ENCODE measurements around the gene LPAR1. TPM values are rescaled to one million over a fixed set of nuclear protein-coding genes. Genes with fewer than 3 reads are reported as not detected.

The LPAR1 gene
- total and polyA plus RNA-seq, 2 donors, result 8.4 to 9.3 TPM

- H3K27ac ChIP-seq (ENCODE audit: low read depth in 1 of 2, low read length in 1 of 2), result no peak overlapping the region
- peaks cover 32 to 45% of the 10 kb centered on the region in 2 donors for H3K27me3 ChIP-seq (ENCODE audit: control insufficient read depth in 2 of 2, insufficient read depth in 1 of 2, low read length in 1 of 2)
- peaks cover 0 to 2% of the 10 kb centered on the region in 2 donors for H3K4me1 ChIP-seq (ENCODE audit: control insufficient read depth in 2 of 2, insufficient read depth in 2 of 2, low read length in 2 of 2)
- H3K9me3 ChIP-seq (ENCODE audit: control insufficient read depth in 2 of 2, insufficient read depth in 1 of 2, low read length in 1 of 2), result peaks cover 0 to 4% of the 10 kb centered on the region in 2 donors
- DNase-seq (ENCODE audit: low read depth in 6 of 9, low spot score in 9 of 9), result no peak
- H3K4me3 ChIP-seq (ENCODE audit: low read length in 2 of 2), result no peak overlapping the region
- whole genome bisulfite sequencing, result 89% methylated on average over 3 of the region's 3 CpGs
- no peaks in the 10 kb centered on the region for H3K36me3 ChIP-seq (ENCODE audit: control insufficient read depth in 2 of 2, insufficient read depth in 2 of 2, low read length in 1 of 2)
Observed at GRCh38 chr9:111040494-111040893, 2.2 kb upstream of the LPAR1 start.

- peaks cover 0 to 2% of the 10 kb centered on the region in 2 donors for H3K4me1 ChIP-seq (ENCODE audit: control insufficient read depth in 2 of 2, insufficient read depth in 2 of 2, low read length in 2 of 2)
- no peak overlapping the region for H3K4me3 ChIP-seq (ENCODE audit: low read length in 2 of 2)
- DNase-seq (ENCODE audit: low read depth in 6 of 9, low spot score in 9 of 9), result no peak
- peaks cover 32 to 49% of the 10 kb centered on the region in 2 donors for H3K27me3 ChIP-seq (ENCODE audit: control insufficient read depth in 2 of 2, insufficient read depth in 1 of 2, low read length in 1 of 2)
- no peaks in the 10 kb centered on the region for H3K9me3 ChIP-seq (ENCODE audit: control insufficient read depth in 2 of 2, insufficient read depth in 1 of 2, low read length in 1 of 2)
- H3K36me3 ChIP-seq (ENCODE audit: control insufficient read depth in 2 of 2, insufficient read depth in 2 of 2, low read length in 1 of 2), result no peaks in the 10 kb centered on the region
- WGBS, result 49% methylated on average over 23 of the region's 23 CpGs
- H3K27ac ChIP-seq (ENCODE audit: low read depth in 1 of 2, low read length in 1 of 2), result peak overlapping the region; percentile 69 to 70
Observed at GRCh38 chr9:111039231-111039906, 1.1 kb upstream of the LPAR1 start.

- peaks cover 0 to 2% of the 10 kb centered on the region in 2 donors for H3K4me1 ChIP-seq (ENCODE audit: control insufficient read depth in 2 of 2, insufficient read depth in 2 of 2, low read length in 2 of 2)
- WGBS, result 1% methylated on average over 83 of the region's 83 CpGs
Observed at GRCh38 chr9:111037708-111038330, 451 bp downstream of the LPAR1 start.

GRCh38 chr9:111037356-111037707, 938 bp downstream of the LPAR1 start:
- peak overlapping the region; percentile 17 to 85 for H3K27ac ChIP-seq (ENCODE audit: low read depth in 1 of 2, low read length in 1 of 2)
- no peaks in the 10 kb centered on the region for H3K36me3 ChIP-seq (ENCODE audit: control insufficient read depth in 2 of 2, insufficient read depth in 2 of 2, low read length in 1 of 2)
- H3K9me3 ChIP-seq (ENCODE audit: control insufficient read depth in 2 of 2, insufficient read depth in 1 of 2, low read length in 1 of 2), result no peaks in the 10 kb centered on the region
- H3K4me1 ChIP-seq (ENCODE audit: control insufficient read depth in 2 of 2, insufficient read depth in 2 of 2, low read length in 2 of 2), result peaks cover 0 to 2% of the 10 kb centered on the region in 2 donors
- WGBS, result 11% methylated on average over 13 of the region's 13 CpGs
- peaks cover 32 to 49% of the 10 kb centered on the region in 2 donors for H3K27me3 ChIP-seq (ENCODE audit: control insufficient read depth in 2 of 2, insufficient read depth in 1 of 2, low read length in 1 of 2)
- no peak for DNase-seq (ENCODE audit: low read depth in 6 of 9, low spot score in 9 of 9)
- peak overlapping the region; percentile 35 to 52 for H3K4me3 ChIP-seq (ENCODE audit: low read length in 2 of 2)

More at GRCh38 chr9:111037708-111038330, 451 bp downstream of the LPAR1 start:
- Histone ChIP-seq H3K27me3 (ENCODE audit: control insufficient read depth in 2 of 2, insufficient read depth in 1 of 2, low read length in 1 of 2) (peaks cover 32 to 49% of the 10 kb centered on the region in 2 donors), H3K4me3 (ENCODE audit: low read length in 2 of 2) (peak overlapping the region; percentile 35 to 52), H3K36me3 (ENCODE audit: control insufficient read depth in 2 of 2, insufficient read depth in 2 of 2, low read length in 1 of 2) (no peaks in the 10 kb centered on the region), H3K9me3 (ENCODE audit: control insufficient read depth in 2 of 2, insufficient read depth in 1 of 2, low read length in 1 of 2) (no peaks in the 10 kb centered on the region), H3K27ac (ENCODE audit: low read depth in 1 of 2, low read length in 1 of 2) (peak overlapping the region; percentile 17 to 85)
- no peak for DNase-seq (ENCODE audit: low read depth in 6 of 9, low spot score in 9 of 9)

- Histone ChIP-seq H3K27me3 (ENCODE audit: control insufficient read depth in 2 of 2, insufficient read depth in 1 of 2, low read length in 1 of 2) (peaks cover 32 to 49% of the 10 kb centered on the region in 2 donors), H3K27ac (ENCODE audit: low read depth in 1 of 2, low read length in 1 of 2) (peak overlapping the region in 1 of 2 donors; percentile 53), H3K4me3 (ENCODE audit: low read length in 2 of 2) (peak overlapping the region; percentile 35 to 52), H3K9me3 (ENCODE audit: control insufficient read depth in 2 of 2, insufficient read depth in 1 of 2, low read length in 1 of 2) (no peaks in the 10 kb centered on the region), H3K36me3 (ENCODE audit: control insufficient read depth in 2 of 2, insufficient read depth in 2 of 2, low read length in 1 of 2) (no peaks in the 10 kb centered on the region), H3K4me1 (ENCODE audit: control insufficient read depth in 2 of 2, insufficient read depth in 2 of 2, low read length in 2 of 2) (peaks cover 0 to 2% of the 10 kb centered on the region in 2 donors)
- WGBS, result 51% methylated on average over 8 of the region's 8 CpGs
- DNase-seq (ENCODE audit: low read depth in 6 of 9, low spot score in 9 of 9), result no peak
Observed at GRCh38 chr9:111036946-111037345, 1.3 kb downstream of the LPAR1 start.

- H3K36me3 ChIP-seq (ENCODE audit: control insufficient read depth in 2 of 2, insufficient read depth in 2 of 2, low read length in 1 of 2), result no peaks in the 10 kb centered on the region
- H3K27ac ChIP-seq (ENCODE audit: low read depth in 1 of 2, low read length in 1 of 2), result no peak overlapping the region
- H3K9me3 ChIP-seq (ENCODE audit: control insufficient read depth in 2 of 2, insufficient read depth in 1 of 2, low read length in 1 of 2), result no peaks in the 10 kb centered on the region
- peaks cover 32 to 49% of the 10 kb centered on the region in 2 donors for H3K27me3 ChIP-seq (ENCODE audit: control insufficient read depth in 2 of 2, insufficient read depth in 1 of 2, low read length in 1 of 2)
- 27% methylated on average over 15 of the region's 15 CpGs for WGBS
- peaks cover 0 to 2% of the 10 kb centered on the region in 2 donors for H3K4me1 ChIP-seq (ENCODE audit: control insufficient read depth in 2 of 2, insufficient read depth in 2 of 2, low read length in 2 of 2)
- DNase-seq (ENCODE audit: low read depth in 6 of 9, low spot score in 9 of 9), result no peak
- H3K4me3 ChIP-seq (ENCODE audit: low read length in 2 of 2), result peak overlapping the region in 1 of 2 donors; percentile 35
Observed at GRCh38 chr9:111036429-111036789, 1.9 kb downstream of the LPAR1 start.

- Histone ChIP-seq H3K36me3 (ENCODE audit: control insufficient read depth in 2 of 2, insufficient read depth in 2 of 2, low read length in 1 of 2) (no peaks in the 10 kb centered on the region), H3K4me3 (ENCODE audit: low read length in 2 of 2) (no peak overlapping the region), H3K27ac (ENCODE audit: low read depth in 1 of 2, low read length in 1 of 2) (no peak overlapping the region), H3K27me3 (ENCODE audit: control insufficient read depth in 2 of 2, insufficient read depth in 1 of 2, low read length in 1 of 2) (peaks cover 32 to 49% of the 10 kb centered on the region in 2 donors), H3K9me3 (ENCODE audit: control insufficient read depth in 2 of 2, insufficient read depth in 1 of 2, low read length in 1 of 2) (no peaks in the 10 kb centered on the region), H3K4me1 (ENCODE audit: control insufficient read depth in 2 of 2, insufficient read depth in 2 of 2, low read length in 2 of 2) (peaks cover 0 to 2% of the 10 kb centered on the region in 2 donors)
- DNase-seq (ENCODE audit: low read depth in 6 of 9, low spot score in 9 of 9), result no peak
- 94% methylated on average over 3 of the region's 3 CpGs for WGBS
Observed at GRCh38 chr9:111035543-111036428, 2.5 kb downstream of the LPAR1 start.

GRCh38 chr9:111034898-111035539, 3.3 kb downstream of the LPAR1 start:
- no peak for DNase-seq (ENCODE audit: low read depth in 6 of 9, low spot score in 9 of 9)
- Histone ChIP-seq H3K27me3 (ENCODE audit: control insufficient read depth in 2 of 2, insufficient read depth in 1 of 2, low read length in 1 of 2) (peaks cover 32 to 44% of the 10 kb centered on the region in 2 donors), H3K36me3 (ENCODE audit: control insufficient read depth in 2 of 2, insufficient read depth in 2 of 2, low read length in 1 of 2) (no peaks in the 10 kb centered on the region), H3K27ac (ENCODE audit: low read depth in 1 of 2, low read length in 1 of 2) (no peak overlapping the region), H3K9me3 (ENCODE audit: control insufficient read depth in 2 of 2, insufficient read depth in 1 of 2, low read length in 1 of 2) (no peaks in the 10 kb centered on the region), H3K4me3 (ENCODE audit: low read length in 2 of 2) (no peak overlapping the region), H3K4me1 (ENCODE audit: control insufficient read depth in 2 of 2, insufficient read depth in 2 of 2, low read length in 2 of 2) (peaks cover 0 to 2% of the 10 kb centered on the region in 2 donors)
- 94% methylated on average over 9 of the region's 9 CpGs for WGBS
